Astrocyte (in vitro differentiated cells and primary cell): ENCODE results near the gene APBA2. TPM values are rescaled to one million over a fixed set of nuclear protein-coding genes. Genes with fewer than 3 reads are reported as not detected.

ENCODE experiments used
- DNase-seq: peaks from one replicate; pipeline ENCODE4 v3.0.0-alpha.2; 2010; ENCODE audit warnings: low read depth
- FAIRE-seq: peaks from 2 replicates; lab custom pipeline; 2011; peaks lifted over from hg19 to GRCh38; lab: Jason Lieb, UNC
- H2AFZ ChIP-seq: 2 replicates; pipeline ENCODE4 v1.6.0; 2012; ENCODE audit warnings: low read depth, low read length, inconsistent platforms
- H3K27ac ChIP-seq: 2 replicates; pipeline ENCODE4 v1.5.1; 2011; ENCODE audit warnings: low read depth, low read length, inconsistent platforms
- H3K27me3 ChIP-seq: 2 replicates; pipeline ENCODE4 v1.6.0; 2011; ENCODE audit warnings: low read length, inconsistent platforms; ENCODE audit not compliant: insufficient read depth
- H3K36me3 ChIP-seq: 2 replicates; pipeline ENCODE4 v1.5.1; 2011; ENCODE audit warnings: low read length, inconsistent platforms; ENCODE audit not compliant: insufficient read depth
- H3K4me1 ChIP-seq: 2 replicates; pipeline ENCODE4 v1.5.1; 2011; ENCODE audit warnings: low read length, inconsistent platforms; ENCODE audit not compliant: insufficient read depth
- H3K4me2 ChIP-seq: 2 replicates; pipeline ENCODE4 v1.6.0; 2012; ENCODE audit warnings: low read length, inconsistent platforms
- H3K4me3 ChIP-seq: 2 replicates; pipeline ENCODE4 v1.5.1; 2011; ENCODE audit warnings: low read depth, mild to moderate bottlenecking, low read length, inconsistent platforms; ENCODE audit not compliant: insufficient read depth
- H3K79me2 ChIP-seq: 2 replicates; pipeline ENCODE4 v1.6.0; 2012; ENCODE audit warnings: mild to moderate bottlenecking, low read length, inconsistent platforms; ENCODE audit not compliant: insufficient read depth
- H3K9ac ChIP-seq: 2 replicates; pipeline ENCODE4 v1.6.0; 2012; ENCODE audit warnings: mild to moderate bottlenecking, low read length, inconsistent platforms
- H3K9me3 ChIP-seq: 2 replicates; pipeline ENCODE4 v1.5.1; 2012; ENCODE audit warnings: low read depth, mild to moderate bottlenecking, low read length, inconsistent platforms; ENCODE audit not compliant: insufficient read depth
- H4K20me1 ChIP-seq: 2 replicates; pipeline ENCODE4 v1.6.0; 2012; ENCODE audit warnings: low read length, inconsistent platforms; ENCODE audit not compliant: insufficient read depth
- H3K27ac Mint-ChIP-seq: one replicate; pipeline ENCODE4 v1.8.0; 2021; ENCODE audit warnings: mild to moderate bottlenecking, mixed read lengths; ENCODE audit not compliant: unreplicated experiment
- H3K27me3 Mint-ChIP-seq: one replicate; pipeline ENCODE4 v1.8.0; 2021; ENCODE audit warnings: low read depth, mixed read lengths; ENCODE audit not compliant: unreplicated experiment
- H3K36me3 Mint-ChIP-seq: one replicate; pipeline ENCODE4 v1.8.0; 2021; ENCODE audit warnings: low read depth, mixed read lengths; ENCODE audit not compliant: unreplicated experiment
- H3K4me1 Mint-ChIP-seq: one replicate; pipeline ENCODE4 v1.8.0; 2021; ENCODE audit warnings: low read depth, mixed read lengths; ENCODE audit not compliant: unreplicated experiment
- H3K4me3 Mint-ChIP-seq: one replicate; pipeline ENCODE4 v1.8.0; 2021; ENCODE audit warnings: mild to moderate bottlenecking, moderate library complexity, mixed read lengths; ENCODE audit not compliant: unreplicated experiment
- H3K9me3 Mint-ChIP-seq: one replicate; pipeline ENCODE4 v1.8.0; 2021; ENCODE audit warnings: mild to moderate bottlenecking, mixed read lengths; ENCODE audit not compliant: unreplicated experiment
- CTCF ChIP-seq: IDR thresholded peaks from 2 replicates; pipeline ENCODE4 v1.5.1; 2011; ENCODE audit warnings: low read depth, mild to moderate bottlenecking, inconsistent platforms, low read length, moderate library complexity; ENCODE audit not compliant: insufficient read depth
- EZH2 ChIP-seq: IDR thresholded peaks from 2 replicates; pipeline ENCODE4 v1.6.1; 2012; ENCODE audit warnings: mild to moderate bottlenecking, low read length, inconsistent platforms; ENCODE audit not compliant: insufficient read depth
- total RNA-seq: library from RNA; stranded (reverse); gene quantifications from 2 replicates; pipeline ENCODE4 v1.2.1, GENCODE V29; 2021

The APBA2 gene
- total RNA-seq, 1 donor from 2014 or later, result 15.2 TPM

DNA sequence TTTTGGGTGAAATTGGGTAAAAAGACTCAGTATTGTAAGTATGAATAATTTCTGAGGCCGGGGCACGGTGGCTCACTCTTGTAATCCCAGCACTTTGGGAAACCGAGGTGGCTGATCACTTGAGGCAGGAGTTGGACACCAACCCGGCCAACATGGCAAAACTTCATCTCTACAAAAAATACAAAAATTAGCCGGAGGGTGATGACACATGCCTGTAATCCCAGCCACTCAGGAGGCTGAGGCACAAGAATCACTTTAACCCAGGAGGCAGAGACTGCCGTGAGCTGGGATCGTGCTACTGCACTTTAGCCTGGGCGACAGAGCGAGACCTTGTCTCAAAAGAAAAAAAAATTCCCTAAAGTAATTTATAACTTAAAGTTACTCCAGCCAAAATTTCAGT lies 162.2 kb downstream of the APBA2 start:
- Histone ChIP-seq H3K79me2 (no peaks in the 10 kb centered on the region), H3K9ac (no peak overlapping the region), H3K4me2 (no peak overlapping the region), H3K36me3 (no peaks in the 10 kb centered on the region), H3K9me3 (peaks cover 3% of the 10 kb centered on the region), H4K20me1 (no peaks in the 10 kb centered on the region), H3K27ac (no peak overlapping the region), H3K4me3 (no peak overlapping the region), H3K4me1 (peaks cover 30% of the 10 kb centered on the region), H3K27me3 (no peaks in the 10 kb centered on the region), H2AFZ (no peak overlapping the region)
- TF ChIP-seq CTCF (no peak), EZH2 (no peak)
- Mint-ChIP-seq H3K4me1 (peaks cover 37% of the 10 kb centered on the region), H3K27ac (no peak overlapping the region), H3K4me3 (no peak overlapping the region), H3K9me3 (peaks cover 4% of the 10 kb centered on the region), H3K36me3 (peaks cover 4% of the 10 kb centered on the region), H3K27me3 (no peaks in the 10 kb centered on the region)
- DNase-seq (no peak), FAIRE-seq (no peak)

DNA sequence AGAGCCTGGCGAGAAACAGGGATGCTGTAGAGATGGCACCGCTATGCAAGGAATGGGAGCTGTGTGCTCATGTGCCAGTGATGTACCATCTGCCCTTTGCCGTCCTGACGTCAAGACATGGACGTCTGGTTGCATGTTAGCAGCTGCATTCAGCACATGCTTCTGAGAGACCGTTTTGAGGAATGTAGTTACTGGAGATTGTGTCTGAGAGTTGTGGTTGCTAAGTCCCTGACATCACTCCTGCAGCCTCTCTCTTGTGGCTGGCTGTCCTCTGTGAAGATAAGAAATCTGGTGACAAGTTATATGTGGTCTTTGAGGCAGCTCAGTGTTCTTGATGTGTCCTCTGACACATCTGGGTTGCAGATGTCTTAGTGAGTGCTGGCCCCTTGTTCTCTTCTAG lies 165.1 kb downstream of the APBA2 start:
- H3K4me3 Mint-ChIP-seq, result no peak overlapping the region
- FAIRE-seq (no peak), DNase-seq (peak; percentile 44)
- TF ChIP-seq EZH2, result no peak
- TF ChIP-seq CTCF, result no peak
- peaks cover 7% of the 10 kb centered on the region for H3K36me3 Mint-ChIP-seq
- no peaks in the 10 kb centered on the region for H3K27me3 Mint-ChIP-seq
- H3K4me1 Mint-ChIP-seq, result peaks cover 15% of the 10 kb centered on the region
- no peaks in the 10 kb centered on the region for H3K79me2 ChIP-seq
- no peak overlapping the region for H2AFZ ChIP-seq
- H3K36me3 ChIP-seq, result no peaks in the 10 kb centered on the region
- H4K20me1 ChIP-seq, result no peaks in the 10 kb centered on the region
- H3K4me2 ChIP-seq, result no peak overlapping the region
- H3K9ac ChIP-seq, result no peak overlapping the region
- H3K27ac ChIP-seq, result no peak overlapping the region
- H3K4me1 ChIP-seq, result peaks cover 5% of the 10 kb centered on the region
- H3K27ac Mint-ChIP-seq, result peak overlapping the region; percentile 4
- H3K27me3 ChIP-seq, result no peaks in the 10 kb centered on the region
- H3K9me3 ChIP-seq, result peaks cover 5% of the 10 kb centered on the region
- H3K9me3 Mint-ChIP-seq, result peaks cover 4% of the 10 kb centered on the region
- no peak overlapping the region for H3K4me3 ChIP-seq

- peaks cover 10% of the 10 kb centered on the region for H3K4me1 Mint-ChIP-seq
- Histone ChIP-seq H3K4me2 (no peak overlapping the region), H3K9ac (no peak overlapping the region)
Measured at GRCh38 chr15:29051422-29051821, 165.6 kb downstream of the APBA2 start.

More at GRCh38 chr15:29051422-29051821, 165.6 kb downstream of the APBA2 start:
- Histone ChIP-seq H3K79me2 (no peaks in the 10 kb centered on the region), H3K27me3 (no peaks in the 10 kb centered on the region), H3K27ac (no peak overlapping the region), H2AFZ (no peak overlapping the region), H3K9me3 (peaks cover 5% of the 10 kb centered on the region), H3K4me1 (no peaks in the 10 kb centered on the region), H4K20me1 (no peaks in the 10 kb centered on the region), H3K4me3 (no peak overlapping the region), H3K36me3 (no peaks in the 10 kb centered on the region)
- no peaks in the 10 kb centered on the region for H3K27me3 Mint-ChIP-seq
- FAIRE-seq, result no peak
- TF ChIP-seq CTCF (no peak), EZH2 (no peak)
- H3K4me3 Mint-ChIP-seq, result no peak overlapping the region
- peaks cover 4% of the 10 kb centered on the region for H3K9me3 Mint-ChIP-seq
- H3K36me3 Mint-ChIP-seq, result peaks cover 7% of the 10 kb centered on the region
- no peak for DNase-seq
- H3K27ac Mint-ChIP-seq, result no peak overlapping the region
